HG03045 (cell line): ENCODE data around the gene CEP85.
A peak's percentile ranks its signal among the peaks of the same experiment; 100 is the strongest.
"Not testable (repeated sequence)": the region's sequence is repeated elsewhere in the genome, so short reads cannot be mapped to it uniquely, and the experiment has no call there.

ENCODE experiments used
- ATAC-seq: cut with Tn5 transposase; IDR thresholded peaks from one replicate; pipeline ENCODE4 v1.9.1; 2021; ENCODE audit warnings: mild to moderate bottlenecking, moderate library complexity; ENCODE audit not compliant: unreplicated experiment

CEP85 gene

GRCh38 chr1:26307363-26307781 is 73.4 kb downstream of the CEP85 start:
- no peak for ATAC-seq

- ATAC-seq: not testable (repeated sequence)
These were observed 74.2 kb downstream of the CEP85 start for GRCh38 chr1:26307966-26308899.

- ATAC-seq: no peak
These were observed 80.5 kb downstream of the CEP85 start for GRCh38 chr1:26314501-26314900.

- no peak for ATAC-seq
These were observed 82.2 kb downstream of the CEP85 start for GRCh38 chr1:26315874-26316850.

GRCh38 chr1:26317146-26317545 is 83.1 kb downstream of the CEP85 start:
- ATAC-seq: no peak

- peak; percentile 37 for ATAC-seq
These were observed 83.8 kb downstream of the CEP85 start, which contains the start of gene CD52 for GRCh38 chr1:26317612-26318337. Gene CD52 (plus strand): TSS chr1:26317958. CDS start chr1:26318018, 60 bp downstream.

- no peak for ATAC-seq
These were observed 84.5 kb downstream of the CEP85 start for GRCh38 chr1:26318338-26319064.

GRCh38 chr1:26320896-26321295 is 86.9 kb downstream of the CEP85 start:
- no peak for ATAC-seq

- ATAC-seq: peak; percentile 46
These were observed 87.5 kb downstream of the CEP85 start for GRCh38 chr1:26321315-26322041.

GRCh38 chr1:26322042-26322331 is 88.0 kb downstream of the CEP85 start:
- no peak for ATAC-seq

GRCh38 chr1:26323382-26323781 is 89.4 kb downstream of the CEP85 start:
- ATAC-seq: no peak

- no peak for ATAC-seq
These were observed 90.5 kb downstream of the CEP85 start for GRCh38 chr1:26324550-26324949.

GRCh38 chr1:26327956-26328362 is 94.0 kb downstream of the CEP85 start:
- no peak for ATAC-seq
